Ovary (tissue), 9 donors: ENCODE results near the gene PIK3CD. TPM values are rescaled to one million over a fixed set of nuclear protein-coding genes. Genes with fewer than 3 reads are reported as not detected.

ENCODE experiments used
- DNase-seq, 5 donors: peaks; one replicate each; pipeline ENCODE4 v3.0.0-alpha.2; 2019 to 2020
- H3K27ac ChIP-seq, 2 donors: fragments of 200-600 bp; one replicate each; pipeline versions ENCODE4 v1.5.1 to v1.8.0; 2019 to 2022
- H3K27me3 ChIP-seq: fragments of 200-600 bp; one replicate; pipeline ENCODE4 v1.8.0; 2022
- H3K36me3 ChIP-seq: fragments of 200-600 bp; sonication (generic); one replicate; pipeline ENCODE4 v1.5.1; 2019
- H3K4me1 ChIP-seq: one replicate; pipeline ENCODE4 v1.8.1; 2013; ENCODE audit warnings: mild to moderate bottlenecking, moderate library complexity; ENCODE audit not compliant: insufficient read depth
- H3K4me3 ChIP-seq: fragments of 200-600 bp; sonication (generic); one replicate; pipeline ENCODE4 v1.5.1; 2017
- H3K9me3 ChIP-seq, 2 donors: fragments of 200-600 bp in 1 of 2; sonication (generic) in 1 of 2; one replicate each; pipeline versions ENCODE4 v1.5.1 to v1.8.1; 2013 to 2019; ENCODE audit warnings: mild to moderate bottlenecking in 1 of 2, moderate library complexity in 1 of 2
- CTCF ChIP-seq, 3 donors: fragments of 450-650 bp in 2 of 3; fragments of 200-600 bp in 1 of 3; IDR thresholded peaks; one replicate each; pipeline versions ENCODE4 v1.5.1 to v1.8.0; 2016 to 2022; ENCODE audit warnings: antibody characterized with exemption in 3 of 3, mild to moderate bottlenecking in 1 of 3
- EP300 ChIP-seq: sonication (generic); formaldehyde crosslinking; IDR thresholded peaks from one replicate; pipeline ENCODE4 v1.6.1; 2017; ENCODE audit warnings: antibody characterized with exemption
- POLR2A ChIP-seq: fragments of 450-650 bp; IDR thresholded peaks from one replicate; pipeline ENCODE4 v1.6.1; 2017; ENCODE audit warnings: antibody characterized with exemption, mild to moderate bottlenecking, moderate library complexity
- WGBS, 3 donors: extraction: QIAGEN DNeasy Blood & Tissue Kit in 1 of 3; methylation state at CpG; one replicate each; pipeline versions ENCODE4 v1.1.5 to v1.1.7; 2013 to 2017; 5-methylcytosine and 5-hydroxymethylcytosine counted together
- intact Hi-C, 4 donors: fragments of 100-400 bp; cut with DNase I; formaldehyde crosslinking; loops; one replicate each; pipeline versions ENCODE4 v1.11.0 to v1.15.1; 2022 to 2023
- polyA plus RNA-seq, 2 donors: library from polyadenylated mRNA; stranded (reverse); fragments of 200-250 nt in 1 of 2; fragments of 350-450 nt in 1 of 2; fragmentation: Illumina TruSeq in 1 of 2; extraction: RNeasy Lipid Tissue Mini Kit (QIAGEN cat#74804) in 1 of 2; gene quantifications; one replicate each; pipeline ENCODE4 v1.2.3, GENCODE V29; 2013 to 2014
- total RNA-seq, 7 donors: library from RNA; depleted of rRNA in 2 of 7; stranded (reverse); fragments of >200 nt in 2 of 7; fragmentation: NEBNext Ultra II Directional in 3 of 7; extraction: Animal tissue kit (Norgen Biotek cat#: 25700) in 3 of 7; gene quantifications; one replicate each; pipeline versions ENCODE4 v1.1.0 to v1.2.4, GENCODE V29; 2016 to 2023
- donor health status: DM: no; HTN: no; CAD: no; lungs with moderate emphysema.
- donor health status: DM: no; HTN: no; CAD: no.
- donor health status: Bipolar disorder and iron deficiency.
- donor health status: DM: yes; HTN: yes; CAD: no.
- donor health status: DM: no; HTN: no; CAD: no.
- donor health status: DM: yes; HTN: yes; CAD: no.

Gene PIK3CD
- total and polyA plus RNA-seq, 9 donors, result 3.7 to 9.2 (median 8.0) TPM

DNA sequence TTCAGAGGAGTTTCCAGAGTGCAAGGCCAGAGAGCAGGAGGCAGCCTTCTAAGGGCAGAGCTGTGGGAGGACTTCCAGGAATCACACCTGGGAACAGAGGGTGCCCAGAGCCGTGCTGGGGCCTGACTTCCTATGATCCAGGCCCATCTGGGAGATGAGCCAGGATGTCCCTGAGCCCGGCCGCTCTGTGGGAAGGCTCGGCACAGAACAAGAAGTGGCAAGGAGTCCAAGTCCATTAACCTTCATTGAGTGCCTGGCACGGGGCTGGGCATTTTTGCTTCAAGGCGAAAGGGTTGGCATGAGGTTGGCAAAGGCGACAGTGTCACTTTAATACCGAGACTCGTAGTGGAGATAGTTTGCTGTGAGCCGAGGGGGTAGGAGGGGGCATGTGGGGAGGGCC, 44.6 kb upstream of the PIK3CD start:
- Histone ChIP-seq H3K27me3 (no peaks in the 10 kb centered on the region), H3K4me3 (no peak overlapping the region), H3K4me1 (no peaks in the 10 kb centered on the region), H3K9me3 (no peaks in the 10 kb centered on the region), H3K27ac (no peak overlapping the region), H3K36me3 (no peaks in the 10 kb centered on the region)
- no peak for DNase-seq
- WGBS, 3 donors, result 60 to 81% (median 75%) methylated on average over 10 of the region's 10 CpGs
- intact Hi-C loops, result no loop called here
- TF ChIP-seq CTCF (IDR thresholded peaks at IDR 0.05) (no peak), POLR2A (no peak), EP300 (no peak)

DNA sequence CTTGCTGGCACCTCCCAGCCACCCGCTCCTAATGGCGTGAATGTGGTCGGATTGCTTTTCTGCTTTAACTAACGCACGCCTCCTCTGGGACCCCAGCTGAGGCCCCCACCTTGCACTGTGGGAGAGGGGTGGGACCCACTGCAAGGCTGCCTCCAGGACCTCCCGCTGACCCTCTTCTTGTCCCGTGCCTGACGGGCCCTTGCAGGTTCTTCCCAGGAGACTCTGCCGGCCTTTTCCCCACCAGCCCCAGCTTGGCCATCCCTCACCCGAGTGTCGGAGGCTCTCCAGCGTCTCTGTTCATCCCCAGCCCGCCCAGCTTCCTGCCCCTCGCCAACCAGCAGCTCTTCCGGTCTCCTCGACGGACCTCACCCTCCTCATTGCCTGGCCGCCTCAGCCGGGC, 44.2 kb upstream of the PIK3CD start:
- Histone ChIP-seq H3K9me3 (no peaks in the 10 kb centered on the region), H3K27ac (no peak overlapping the region), H3K27me3 (no peaks in the 10 kb centered on the region), H3K4me3 (no peak overlapping the region), H3K36me3 (no peaks in the 10 kb centered on the region), H3K4me1 (no peaks in the 10 kb centered on the region)
- intact Hi-C loops, result no loop called here
- 87 to 89% (median 88%) methylated on average over 19 of the region's 19 CpGs for WGBS, 3 donors
- TF ChIP-seq POLR2A (no peak), CTCF (IDR thresholded peaks at IDR 0.05) (no peak), EP300 (no peak)
- no peak for DNase-seq

DNA sequence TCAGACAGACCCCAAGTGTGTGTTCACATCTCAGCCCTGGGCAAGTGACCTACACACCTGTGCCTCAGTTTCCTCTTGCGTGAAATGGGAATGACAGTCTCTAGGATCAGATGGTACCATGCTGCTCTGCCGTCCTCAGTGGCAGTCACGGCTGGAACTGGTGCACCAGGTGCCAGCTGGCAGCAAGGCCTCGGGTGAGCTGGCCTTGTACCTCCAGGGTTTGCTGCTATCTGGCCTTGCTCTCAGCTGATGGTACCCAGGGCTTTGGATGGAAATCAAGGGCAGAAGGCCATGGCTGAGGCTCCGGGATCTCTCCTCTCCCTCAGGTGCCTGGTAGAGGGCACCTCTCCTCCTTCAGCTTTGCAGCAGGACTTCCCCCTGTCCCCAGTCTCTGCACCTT, 41.5 kb upstream of the PIK3CD start:
- Histone ChIP-seq H3K4me1 (no peaks in the 10 kb centered on the region), H3K9me3 (no peaks in the 10 kb centered on the region), H3K36me3 (no peaks in the 10 kb centered on the region), H3K27ac (no peak overlapping the region), H3K27me3 (no peaks in the 10 kb centered on the region), H3K4me3 (no peak overlapping the region)
- DNase-seq, result no peak
- TF ChIP-seq CTCF (IDR thresholded peaks at IDR 0.05) (no peak), POLR2A (no peak), EP300 (no peak)
- 81 to 89% (median 88%) methylated on average over 5 of the region's 5 CpGs for WGBS, 3 donors
- intact Hi-C loops, result no loop called here

GRCh38 chr1:9610548-9610947, 41.0 kb upstream of the PIK3CD start:
- Histone ChIP-seq H3K4me3 (no peak overlapping the region), H3K4me1 (no peaks in the 10 kb centered on the region), H3K27ac (no peak overlapping the region), H3K9me3 (no peaks in the 10 kb centered on the region), H3K36me3 (no peaks in the 10 kb centered on the region), H3K27me3 (no peaks in the 10 kb centered on the region)
- TF ChIP-seq CTCF (IDR thresholded peaks at IDR 0.05) (no peak), POLR2A (no peak), EP300 (no peak)
- WGBS, 3 donors, result 86 to 88% (median 87%) methylated on average over 25 of the region's 25 CpGs
- no peak for DNase-seq
- intact Hi-C loops, result no loop called here

DNA sequence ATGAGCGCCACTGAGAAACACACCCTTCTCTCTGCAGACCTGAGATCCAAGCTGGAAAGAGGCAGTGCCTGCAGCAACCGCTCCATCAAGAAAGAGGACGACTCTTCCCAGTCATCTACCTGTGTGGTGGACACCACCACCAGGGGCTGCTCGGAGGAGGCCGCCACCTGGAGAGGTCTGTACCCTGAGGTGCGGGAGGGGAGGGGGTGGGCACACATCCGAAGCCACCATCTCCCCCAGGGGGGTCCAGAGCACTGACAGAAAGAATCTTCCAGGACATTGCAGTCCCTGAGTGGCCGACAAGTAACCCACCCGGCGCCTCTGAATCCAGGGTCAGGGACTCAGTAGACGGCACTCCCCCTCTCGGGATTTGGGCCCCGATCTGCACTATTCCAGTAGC, 39.8 kb upstream of the PIK3CD start:
- no peaks in the 10 kb centered on the region for H3K36me3 ChIP-seq
- no peak overlapping the region for H3K4me3 ChIP-seq
- intact Hi-C loops, result no loop called here
- no peaks in the 10 kb centered on the region for H3K9me3 ChIP-seq
- H3K27me3 ChIP-seq, result no peaks in the 10 kb centered on the region
- TF ChIP-seq POLR2A (no peak), EP300 (no peak), CTCF (IDR thresholded peaks at IDR 0.05) (no peak)
- 84 to 91% (median 89%) methylated on average over 13 of the region's 13 CpGs for WGBS, 3 donors
- no peaks in the 10 kb centered on the region for H3K4me1 ChIP-seq
- DNase-seq, result no peak
- H3K27ac ChIP-seq, result no peak overlapping the region
